ENCODE measurements around the gene LRP6.

DNA sequence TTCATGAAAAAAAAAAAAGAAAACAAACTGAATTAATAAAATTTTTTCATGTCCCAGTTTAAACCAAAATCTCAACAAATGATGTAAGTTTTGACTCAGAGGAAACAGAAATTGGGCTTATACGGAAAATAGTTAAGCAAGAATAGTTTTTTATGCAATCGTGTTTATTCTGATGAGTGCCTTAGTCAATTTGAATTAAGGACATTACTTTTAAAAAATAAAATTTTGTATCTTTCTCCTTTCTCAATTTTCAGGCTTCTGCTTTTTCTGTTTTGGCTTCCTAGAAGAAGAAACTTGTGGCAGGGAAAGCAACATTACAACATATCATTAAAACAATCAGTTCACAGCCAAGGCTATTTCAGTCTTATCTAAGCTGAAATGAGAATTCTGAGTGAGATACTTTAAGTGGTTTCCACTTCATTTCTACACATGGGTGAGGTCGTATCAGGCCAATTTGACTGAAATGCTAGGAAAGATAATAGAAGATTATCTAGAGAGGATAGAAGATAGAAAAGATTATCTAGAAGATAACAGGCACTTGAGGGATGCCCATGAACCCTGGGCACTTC lies 143.7 kb downstream of the LRP6 start:
- TF ChIP-seq, protein P1, sequence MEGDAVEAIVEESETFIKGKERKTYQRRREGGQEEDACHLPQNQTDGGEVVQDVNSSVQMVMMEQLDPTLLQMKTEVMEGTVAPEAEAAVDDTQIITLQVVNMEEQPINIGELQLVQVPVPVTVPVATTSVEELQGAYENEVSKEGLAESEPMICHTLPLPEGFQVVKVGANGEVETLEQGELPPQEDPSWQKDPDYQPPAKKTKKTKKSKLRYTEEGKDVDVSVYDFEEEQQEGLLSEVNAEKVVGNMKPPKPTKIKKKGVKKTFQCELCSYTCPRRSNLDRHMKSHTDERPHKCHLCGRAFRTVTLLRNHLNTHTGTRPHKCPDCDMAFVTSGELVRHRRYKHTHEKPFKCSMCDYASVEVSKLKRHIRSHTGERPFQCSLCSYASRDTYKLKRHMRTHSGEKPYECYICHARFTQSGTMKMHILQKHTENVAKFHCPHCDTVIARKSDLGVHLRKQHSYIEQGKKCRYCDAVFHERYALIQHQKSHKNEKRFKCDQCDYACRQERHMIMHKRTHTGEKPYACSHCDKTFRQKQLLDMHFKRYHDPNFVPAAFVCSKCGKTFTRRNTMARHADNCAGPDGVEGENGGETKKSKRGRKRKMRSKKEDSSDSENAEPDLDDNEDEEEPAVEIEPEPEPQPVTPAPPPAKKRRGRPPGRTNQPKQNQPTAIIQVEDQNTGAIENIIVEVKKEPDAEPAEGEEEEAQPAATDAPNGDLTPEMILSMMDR (IDR thresholded peaks at IDR 0.05): no peak
- TF ChIP-seq SIN3A (IDR thresholded peaks at IDR 0.05; ENCODE audit: borderline replicate concordance, insufficient read depth, low read depth, low read length): no peak

All from Panc1 (cell line).